H1 (cell line): ENCODE data around the gene STYXL1. TPM values are rescaled to one million over a fixed set of nuclear protein-coding genes. Genes with fewer than 3 reads are reported as not detected.

Source experiments
- BCL11A ChIP-seq, 2 experiments: IDR thresholded peaks; one replicate each; pipeline ENCODE4 v1.6.1; 2011; ENCODE audit warnings: low read depth in 2 of 2, low read length in 2 of 2, mild to moderate bottlenecking in 2 of 2
- SRF ChIP-seq: IDR thresholded peaks from 2 replicates; pipeline ENCODE4 v1.6.1; 2011; ENCODE audit warnings: mild to moderate bottlenecking, low read depth, low read length, moderate library complexity
- TAF1 ChIP-seq: IDR thresholded peaks from 2 replicates; pipeline ENCODE4 v1.6.1; 2011; ENCODE audit warnings: mild to moderate bottlenecking, low read depth, low read length
- ZNF274 ChIP-seq: IDR thresholded peaks from 2 replicates; pipeline ENCODE4 v1.7.0; 2012; ENCODE audit warnings: low read length, borderline replicate concordance; ENCODE audit errors: extremely low read depth
- polyA plus RNA-seq, 7 experiments: library from polyadenylated mRNA; depleted of rRNA in 3 of 7; stranded (reverse) in 5 of 7; unstranded in 2 of 7; fragments of >200 nt in 5 of 7; fragments of 200-250 nt in 2 of 7; gene quantifications; 1 replicate in 5 of 7; 2 replicates in 1 of 7; 4 replicates in 1 of 7; pipeline versions ENCODE4 v1.2.1 to v1.2.3, GENCODE V29; 2011 to 2013; ENCODE audit warnings: missing spikeins in 2 of 7, mixed read lengths in 2 of 7
- total RNA-seq: library from RNA; stranded (reverse); fragmentation: NEBNext Ultra II Directional; extraction: Animal tissue kit (Norgen Biotek cat#: 25700); gene quantifications from 2 replicates; pipeline ENCODE4 v1.2.1, GENCODE V29; 2021

STYXL1 gene
- total and polyA plus RNA-seq, 2 of the 8 experiments (the other 6 are each of a cell fraction or from before 2014, with no cell fraction given): 32.3 to 53.9 TPM

DNA sequence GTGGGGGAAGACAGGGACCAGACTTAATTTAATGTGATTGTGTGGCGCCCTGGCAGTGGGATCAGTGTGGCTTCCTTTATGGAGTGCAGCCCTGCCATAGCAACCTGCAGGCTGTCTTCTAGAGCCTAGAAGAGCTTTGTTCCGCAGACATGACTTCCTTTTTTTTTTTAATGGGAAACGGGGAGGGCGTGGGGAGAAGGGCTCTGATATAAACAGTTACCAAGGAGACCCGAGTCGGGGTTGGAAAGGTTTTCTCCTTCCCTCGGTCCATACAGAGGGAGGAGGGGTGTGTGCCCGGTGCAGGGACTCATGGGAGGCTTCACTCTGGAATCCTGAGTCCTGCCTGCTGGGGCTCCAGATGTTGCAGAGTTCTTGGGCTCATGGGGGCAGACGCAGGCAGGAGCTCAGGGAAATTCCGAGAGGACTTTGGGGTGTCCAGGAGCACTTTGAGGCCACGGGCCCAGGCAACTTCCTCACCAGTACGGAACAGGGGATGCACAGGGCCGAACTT lies 80.3 kb downstream of the STYXL1 start (continued):
- TF ChIP-seq SRF (no peak), BCL11A (IDR thresholded peaks at IDR 0.05; ENCODE audit: low read depth in 2 of 2, low read length in 2 of 2) (no peak), ZNF274 (no peak), TAF1 (no peak)
